Skeletal muscle satellite cell (primary cell): ENCODE data around the gene ARHGAP45.

ENCODE experiments used
- H3K27me3 ChIP-seq: 2 replicates; pipeline ENCODE4 v1.7.0; 2013; ENCODE audit warnings: low read length; ENCODE audit not compliant: control insufficient read depth, insufficient read depth
- H3K36me3 ChIP-seq: 2 replicates; pipeline ENCODE4 v1.7.0; 2013; ENCODE audit warnings: mild to moderate bottlenecking, control low read depth, low read length; ENCODE audit not compliant: insufficient read depth
- H3K4me1 ChIP-seq: 2 replicates; pipeline ENCODE4 v1.7.0; 2013; ENCODE audit warnings: low read length; ENCODE audit not compliant: control insufficient read depth, insufficient read depth
- H3K4me2 ChIP-seq: 2 replicates; pipeline ENCODE4 v1.7.0; 2013; ENCODE audit warnings: mild to moderate bottlenecking, low read length
- H3K4me3 ChIP-seq: 2 replicates; pipeline ENCODE4 v1.7.0; 2013; ENCODE audit warnings: low read length
- H3K9ac ChIP-seq: 2 replicates; pipeline ENCODE4 v1.7.0; 2013; ENCODE audit warnings: mild to moderate bottlenecking, low read depth, low read length, moderate library complexity
- H3K9me3 ChIP-seq: replicated peaks from 2 replicates; pipeline ENCODE4 v1.7.0; 2013; ENCODE audit warnings: mild to moderate bottlenecking, control low read depth, low read length
- small RNA-seq: library from RNA; depleted of rRNA; stranded (forward); fragments of <200 nt; gene quantifications from one replicate; pipeline ENCODE3, GENCODE V24; 2012

The ARHGAP45 gene

DNA sequence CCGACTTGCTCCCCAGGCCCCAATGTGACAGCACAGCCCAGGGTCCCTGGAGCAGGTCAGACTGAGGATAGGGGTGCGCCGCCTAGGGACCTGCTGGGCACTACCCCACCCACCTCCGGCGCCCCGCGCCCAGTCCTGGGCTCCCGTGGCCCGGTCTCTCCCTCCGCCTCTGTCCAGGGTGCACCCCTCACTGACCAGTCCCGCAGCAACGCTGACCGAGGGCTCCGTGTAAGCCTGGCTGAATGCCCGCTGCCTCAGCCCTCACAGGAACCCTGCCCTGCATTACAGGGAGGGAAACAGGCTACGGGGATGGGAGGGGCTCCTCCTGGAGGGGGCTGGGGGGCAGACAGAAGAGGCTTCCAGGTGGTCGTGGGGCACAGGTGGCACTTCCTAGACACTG lies 68.5 kb downstream of the ARHGAP45 start:
- Histone ChIP-seq H3K4me1 (peaks cover 25% of the 10 kb centered on the region), H3K27me3 (no peaks in the 10 kb centered on the region), H3K9ac (no peak overlapping the region), H3K4me3 (no peak overlapping the region), H3K4me2 (no peak overlapping the region), H3K9me3 (no peaks in the 10 kb centered on the region), H3K36me3 (peaks cover 15% of the 10 kb centered on the region)

GRCh38 chr19:1136201-1136600 lies 69.2 kb downstream of the ARHGAP45 start:
- Histone ChIP-seq H3K27me3 (no peaks in the 10 kb centered on the region), H3K4me2 (no peak overlapping the region), H3K4me3 (no peak overlapping the region), H3K4me1 (peaks cover 18% of the 10 kb centered on the region), H3K36me3 (peaks cover 14% of the 10 kb centered on the region), H3K9me3 (no peaks in the 10 kb centered on the region), H3K9ac (no peak overlapping the region)

Small RNA genes lying within 50 kb of the gene (small RNA-seq; reads per million reads assigned to genes)
- gene RNU6-2, result 4.6 reads per million, percentile 84 among the genes with 10 or more reads in this experiment
